Parathyroid adenoma (tissue), 2 donors: ENCODE results near the gene IL17RB.

Experiments
- H2AFZ ChIP-seq: fragments of 300-600 bp; sonication (generic); one replicate; pipeline ENCODE4 v1.7.0; 2017; ENCODE audit warnings: antibody characterized with exemption, mild to moderate bottlenecking
- H3K27ac ChIP-seq: fragments of 300-600 bp; sonication (generic); one replicate; pipeline ENCODE4 v1.7.0; 2017
- H3K27me3 ChIP-seq: fragments of 300-600 bp; sonication (generic); one replicate; pipeline ENCODE4 v1.7.0; 2017; ENCODE audit warnings: low read length; ENCODE audit not compliant: control insufficient read depth, insufficient read depth
- H3K36me3 ChIP-seq: fragments of 300-600 bp; sonication (generic); one replicate; pipeline ENCODE4 v1.7.0; 2017; ENCODE audit warnings: low read length; ENCODE audit not compliant: control insufficient read depth, insufficient read depth
- H3K4me1 ChIP-seq: fragments of 300-600 bp; sonication (generic); one replicate; pipeline ENCODE4 v1.7.0; 2017; ENCODE audit warnings: control low read depth
- H3K4me2 ChIP-seq: fragments of 300-600 bp; sonication (generic); one replicate; pipeline ENCODE4 v1.7.0; 2017; ENCODE audit warnings: low read length
- H3K4me3 ChIP-seq: fragments of 300-600 bp; sonication (generic); one replicate; pipeline ENCODE4 v1.7.0; 2017; ENCODE audit warnings: low read depth, low read length
- H3K79me2 ChIP-seq: fragments of 300-600 bp; sonication (generic); one replicate; pipeline ENCODE4 v1.7.0; 2017; ENCODE audit warnings: control low read depth
- H3K9ac ChIP-seq: fragments of 300-600 bp; sonication (generic); one replicate; pipeline ENCODE4 v1.7.0; 2017; ENCODE audit warnings: mild to moderate bottlenecking
- H3K9me3 ChIP-seq: fragments of 300-600 bp; sonication (generic); one replicate; pipeline ENCODE4 v1.7.0; 2017; ENCODE audit warnings: low read length; ENCODE audit not compliant: control insufficient read depth
- TF ChIP-seq, protein P1 (sequence below): fragments of 300-600 bp; sonication (generic); IDR thresholded peaks from one replicate; pipeline ENCODE4 v1.7.0; 2017; ENCODE audit warnings: antibody characterized with exemption, mild to moderate bottlenecking
- donor health status: primary hyperparathyroidism.

Gene IL17RB

DNA sequence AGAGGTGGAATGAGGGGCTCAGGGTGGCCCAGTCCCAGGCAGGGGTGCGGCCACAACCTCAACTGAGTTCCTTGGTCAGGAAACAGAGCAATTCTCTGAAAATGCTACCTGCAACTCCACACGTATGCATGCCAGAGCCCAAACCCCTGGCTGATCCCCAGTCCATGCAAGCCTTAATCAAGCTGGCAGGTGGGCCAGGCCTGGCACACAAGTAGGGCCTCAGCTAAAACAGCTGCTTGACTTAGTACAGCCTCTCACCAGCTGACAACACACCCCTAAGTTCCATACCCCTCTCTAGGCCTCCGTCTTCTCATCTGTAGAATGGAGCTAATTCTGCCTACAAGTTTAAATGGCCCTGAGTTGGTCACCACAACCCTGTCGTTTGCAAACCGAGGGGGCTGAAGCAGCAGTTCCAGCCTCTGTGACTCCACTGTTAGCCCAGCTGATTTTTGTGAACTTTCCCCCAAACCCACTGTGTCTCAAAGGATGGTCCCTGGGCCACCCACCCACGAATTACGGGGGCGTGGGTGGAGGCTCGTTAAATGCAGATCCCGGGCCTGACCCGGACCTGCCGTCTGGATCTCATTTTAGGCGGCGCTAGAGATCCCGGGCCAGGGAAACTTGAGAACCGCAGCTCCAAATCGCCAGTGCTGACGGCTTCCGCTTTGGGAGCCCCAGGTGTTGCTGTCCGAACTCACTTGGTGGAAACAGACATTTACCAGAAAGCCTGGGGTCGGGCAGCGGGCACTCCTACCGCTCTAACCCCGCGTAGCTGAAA is 1.1 kb upstream of the IL17RB start:
- peak overlapping the region; percentile 79 for H3K9ac ChIP-seq
- no peaks in the 10 kb centered on the region for H3K9me3 ChIP-seq
- no peaks in the 10 kb centered on the region for H3K36me3 ChIP-seq
- H3K4me3 ChIP-seq, result peak overlapping the region; percentile 65
- peaks cover 16% of the 10 kb centered on the region for H3K4me1 ChIP-seq
- peak overlapping the region; percentile 86 for H3K4me2 ChIP-seq
- TF ChIP-seq, protein P1, sequence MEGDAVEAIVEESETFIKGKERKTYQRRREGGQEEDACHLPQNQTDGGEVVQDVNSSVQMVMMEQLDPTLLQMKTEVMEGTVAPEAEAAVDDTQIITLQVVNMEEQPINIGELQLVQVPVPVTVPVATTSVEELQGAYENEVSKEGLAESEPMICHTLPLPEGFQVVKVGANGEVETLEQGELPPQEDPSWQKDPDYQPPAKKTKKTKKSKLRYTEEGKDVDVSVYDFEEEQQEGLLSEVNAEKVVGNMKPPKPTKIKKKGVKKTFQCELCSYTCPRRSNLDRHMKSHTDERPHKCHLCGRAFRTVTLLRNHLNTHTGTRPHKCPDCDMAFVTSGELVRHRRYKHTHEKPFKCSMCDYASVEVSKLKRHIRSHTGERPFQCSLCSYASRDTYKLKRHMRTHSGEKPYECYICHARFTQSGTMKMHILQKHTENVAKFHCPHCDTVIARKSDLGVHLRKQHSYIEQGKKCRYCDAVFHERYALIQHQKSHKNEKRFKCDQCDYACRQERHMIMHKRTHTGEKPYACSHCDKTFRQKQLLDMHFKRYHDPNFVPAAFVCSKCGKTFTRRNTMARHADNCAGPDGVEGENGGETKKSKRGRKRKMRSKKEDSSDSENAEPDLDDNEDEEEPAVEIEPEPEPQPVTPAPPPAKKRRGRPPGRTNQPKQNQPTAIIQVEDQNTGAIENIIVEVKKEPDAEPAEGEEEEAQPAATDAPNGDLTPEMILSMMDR, result peak; percentile 46
- peak overlapping the region; percentile 73 for H3K27ac ChIP-seq
- H3K79me2 ChIP-seq, result no peaks in the 10 kb centered on the region
- H2AFZ ChIP-seq, result peak overlapping the region; percentile 90
- no peaks in the 10 kb centered on the region for H3K27me3 ChIP-seq

DNA sequence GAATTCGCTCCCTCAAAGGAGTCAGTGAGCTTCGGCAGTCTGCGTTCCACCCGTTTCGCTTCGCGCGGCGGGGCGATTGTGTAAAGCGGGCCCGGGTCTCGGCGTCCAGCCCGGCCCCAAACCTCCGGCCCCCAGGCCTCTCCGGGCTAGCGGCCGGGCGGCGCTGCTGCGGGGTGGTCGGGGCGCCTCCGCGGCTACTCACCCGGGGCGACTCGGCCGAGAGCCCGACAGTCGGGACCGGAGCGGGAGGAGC is 561 bp upstream of the IL17RB start:
- Histone ChIP-seq H3K9ac (peak overlapping the region; percentile 79), H3K4me1 (peaks cover 16% of the 10 kb centered on the region)
- TF ChIP-seq, protein P1, result no peak

DNA sequence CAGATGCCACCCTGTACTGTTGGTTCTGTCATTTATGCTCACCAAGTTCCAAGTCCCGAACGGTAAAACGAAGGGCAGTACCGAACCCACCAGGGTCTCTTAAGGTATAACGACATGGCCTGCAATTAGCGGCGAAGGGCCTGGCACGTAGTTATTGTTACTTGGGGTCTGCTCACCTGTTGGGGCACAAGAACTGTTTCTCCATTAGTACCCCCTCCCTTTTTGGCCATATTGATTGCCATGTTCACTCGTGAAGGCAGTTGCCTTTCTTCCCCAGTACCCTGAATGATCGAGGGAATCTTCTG is 435 bp downstream of the IL17RB start:
- H3K79me2 ChIP-seq, result no peaks in the 10 kb centered on the region
- TF ChIP-seq, protein P1, result no peak
- peaks cover 16% of the 10 kb centered on the region for H3K4me1 ChIP-seq
- H3K4me3 ChIP-seq, result no peak overlapping the region
- H3K4me2 ChIP-seq, result peak overlapping the region; percentile 86
- H3K9ac ChIP-seq, result no peak overlapping the region
- no peaks in the 10 kb centered on the region for H3K27me3 ChIP-seq
- H2AFZ ChIP-seq, result peak overlapping the region; percentile 90
- no peaks in the 10 kb centered on the region for H3K36me3 ChIP-seq
- H3K9me3 ChIP-seq, result no peaks in the 10 kb centered on the region
- H3K27ac ChIP-seq, result no peak overlapping the region

More for the DNA sequence above, 561 bp upstream of the IL17RB start:
- no peaks in the 10 kb centered on the region for H3K27me3 ChIP-seq
- peak overlapping the region; percentile 65 for H3K4me3 ChIP-seq
- no peaks in the 10 kb centered on the region for H3K9me3 ChIP-seq
- no peaks in the 10 kb centered on the region for H3K79me2 ChIP-seq
- peak overlapping the region; percentile 86 for H3K4me2 ChIP-seq
- H2AFZ ChIP-seq, result peak overlapping the region; percentile 90
- H3K27ac ChIP-seq, result peak overlapping the region; percentile 73
- no peaks in the 10 kb centered on the region for H3K36me3 ChIP-seq

DNA sequence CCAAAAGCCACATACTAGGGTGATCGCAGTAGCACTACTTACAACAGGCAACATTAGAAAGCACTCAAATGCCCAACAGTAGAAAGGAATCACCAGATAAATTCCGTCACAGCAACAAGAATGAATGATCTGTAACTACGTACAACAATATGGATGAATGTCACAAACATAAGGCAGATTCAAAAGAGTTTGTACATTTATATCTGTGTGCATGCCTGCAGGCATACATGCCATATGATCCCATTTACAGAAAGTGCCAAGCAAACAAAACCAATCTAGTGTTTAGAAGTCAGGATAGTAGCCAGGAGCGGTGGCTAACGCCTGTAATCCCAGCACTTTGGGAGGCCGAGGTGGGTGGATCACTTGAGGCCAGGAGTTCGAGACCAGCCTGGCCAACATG is 3.5 kb downstream of the IL17RB start:
- no peaks in the 10 kb centered on the region for H3K9me3 ChIP-seq
- TF ChIP-seq, protein P1, result no peak
- H2AFZ ChIP-seq, result no peak overlapping the region
- no peaks in the 10 kb centered on the region for H3K79me2 ChIP-seq
- no peak overlapping the region for H3K27ac ChIP-seq
- H3K4me3 ChIP-seq, result no peak overlapping the region
- no peaks in the 10 kb centered on the region for H3K36me3 ChIP-seq
- no peak overlapping the region for H3K9ac ChIP-seq
- no peaks in the 10 kb centered on the region for H3K27me3 ChIP-seq
- H3K4me1 ChIP-seq, result peaks cover 4% of the 10 kb centered on the region
- H3K4me2 ChIP-seq, result no peak overlapping the region

DNA sequence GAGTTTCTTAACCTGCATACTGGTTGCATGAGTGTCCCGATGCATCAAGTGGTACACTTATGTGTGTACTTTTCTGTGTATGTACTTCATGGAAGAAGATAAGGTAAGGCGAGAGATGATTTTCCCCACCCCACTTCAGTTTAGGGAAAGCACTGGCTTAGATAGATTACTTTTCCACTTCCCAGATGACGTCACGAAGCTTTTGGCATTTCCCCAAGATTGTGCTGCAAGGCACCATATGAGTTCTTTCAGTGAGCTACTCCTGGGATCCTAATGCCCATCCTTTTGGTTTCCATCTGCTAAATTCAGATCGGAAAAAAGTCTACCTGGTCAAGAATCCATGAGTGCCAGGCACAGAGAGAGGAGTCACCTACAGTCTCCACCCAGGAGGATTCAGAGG is 4.5 kb downstream of the IL17RB start:
- H3K27ac ChIP-seq, result no peak overlapping the region
- H2AFZ ChIP-seq, result no peak overlapping the region
- no peaks in the 10 kb centered on the region for H3K9me3 ChIP-seq
- no peak overlapping the region for H3K9ac ChIP-seq
- no peaks in the 10 kb centered on the region for H3K36me3 ChIP-seq
- TF ChIP-seq, protein P1, result no peak
- no peaks in the 10 kb centered on the region for H3K4me1 ChIP-seq
- H3K4me3 ChIP-seq, result no peak overlapping the region
- H3K79me2 ChIP-seq, result no peaks in the 10 kb centered on the region
- H3K4me2 ChIP-seq, result no peak overlapping the region
- no peaks in the 10 kb centered on the region for H3K27me3 ChIP-seq
